Measurements from ENCODE around the gene LIAS. TPM values are rescaled to one million over a fixed set of nuclear protein-coding genes. Genes with fewer than 3 reads are reported as not detected.

Gene LIAS
- total RNA-seq, 1 experiment from 2014 or later = 23.5 TPM

- no peak for DNase-seq (ENCODE audit: low read depth, low spot score)
- CTCF ChIA-PET = no interaction called here
- Histone ChIP-seq H3K9me2 (ENCODE audit: insufficient read depth) (no peaks in the 10 kb centered on the region), H3K79me2 (ENCODE audit: insufficient read depth, low read length) (peaks cover 53% of the 10 kb centered on the region), H3K36me3 (ENCODE audit: control insufficient read depth in 1 of 2, insufficient read depth in 2 of 2, low read length in 2 of 2) (peaks cover 4 to 7% of the 10 kb centered on the region in 2 experiments; a peak in 2 of 4 replicates), H3K4me3 (replicated peaks in 1 of 2; ENCODE audit: low read depth in 1 of 2, low read length in 2 of 2) (no peak overlapping the region), H3K27me3 (ENCODE audit: insufficient read depth, low read length) (no peaks in the 10 kb centered on the region), H3K27ac (ENCODE audit: low read depth, low read length) (no peak overlapping the region), H3K4me2 (ENCODE audit: low read length) (no peak overlapping the region), H3K4me1 (ENCODE audit: control insufficient read depth in 1 of 2, insufficient read depth in 2 of 2, low read length in 2 of 2) (peaks cover 15 to 21% of the 10 kb centered on the region in 2 experiments), H3K9ac (ENCODE audit: low read length) (no peak overlapping the region), H2AFZ (ENCODE audit: low read depth, low read length, poor library complexity, severe bottlenecking) (no peak overlapping the region), H4K20me1 (ENCODE audit: insufficient read depth) (no peaks in the 10 kb centered on the region), H3K9me3 (ENCODE audit: control insufficient read depth in 1 of 2, insufficient read depth in 1 of 2, low read depth in 1 of 2, low read length in 2 of 2) (no peaks in the 10 kb centered on the region)
- RAD21 ChIA-PET (ENCODE audit: low non-redundant PET in 1 of 2, low total read pairs in 2 of 2, uncharacterized antibody in 2 of 2, unreplicated experiment in 2 of 2) = no interaction called here
- BruUV-seq (replicated peaks) = no TSS peak
- intact Hi-C loops (cut with micrococcal nuclease) = no loop called here
- TF ChIP-seq POLR2A (IDR thresholded peaks at IDR 0.05; ENCODE audit: borderline replicate concordance, extremely low read depth, insufficient read depth, insufficient read length) (no peak), POLR2AphosphoS5 (IDR thresholded peaks at IDR 0.05; ENCODE audit: low read depth, low read length) (no peak), EZH2phosphoT487 (IDR thresholded peaks at IDR 0.05; ENCODE audit: borderline replicate concordance) (no peak), EZH2 (IDR thresholded peaks at IDR 0.05) (no peak), ZFX (IDR thresholded peaks at IDR 0.05) (no peak), REST (IDR thresholded peaks at IDR 0.05; ENCODE audit: low read depth) (no peak), RAD21 (IDR thresholded peaks at IDR 0.05; ENCODE audit: low read depth) (no peak), JUND (IDR thresholded peaks at IDR 0.05) (no peak), SRF (IDR thresholded peaks at IDR 0.05; ENCODE audit: low read depth) (no peak), TCF7L2 (IDR thresholded peaks at IDR 0.05; ENCODE audit: borderline replicate concordance, extremely low read depth, insufficient read depth, insufficient read length) (no peak), MAX (IDR thresholded peaks at IDR 0.05) (no peak), ZNF274 (IDR thresholded peaks at IDR 0.05; ENCODE audit: low read depth, low read length) (no peak), SIN3A (IDR thresholded peaks at IDR 0.05; ENCODE audit: low read depth) (no peak)
- POLR2A ChIA-PET = no interaction called here
- ATAC-seq = no peak
Measured at GRCh38 chr4:39518484-39518883, 59.6 kb downstream of the LIAS start.
